Fibroblast of lung (primary cell): ENCODE results near the gene DCP1B. TPM values are rescaled to one million over a fixed set of nuclear protein-coding genes. Genes with fewer than 3 reads are reported as not detected.

Experiments used
- DNase-seq, 2 donors: peaks; one replicate each; pipeline versions ENCODE4 v3.0.0 to v3.0.0-alpha.2; 2010; ENCODE audit warnings: low read depth in 2 of 2
- H2AFZ ChIP-seq: 2 replicates; pipeline ENCODE4 v1.5.1; 2012; ENCODE audit warnings: low read length, control low read depth, inconsistent platforms
- H3K27ac ChIP-seq: 2 replicates; pipeline ENCODE4 v1.5.1; 2011; ENCODE audit warnings: low read length, control low read depth; ENCODE audit not compliant: insufficient read depth
- H3K27me3 ChIP-seq: 2 replicates; pipeline ENCODE4 v1.5.1; 2011; ENCODE audit warnings: mild to moderate bottlenecking, low read length; ENCODE audit not compliant: control insufficient read depth, insufficient read depth
- H3K36me3 ChIP-seq: 2 replicates; pipeline ENCODE4 v1.5.1; 2011; ENCODE audit warnings: low read length; ENCODE audit not compliant: control insufficient read depth, insufficient read depth
- H3K4me1 ChIP-seq: 2 replicates; pipeline ENCODE4 v1.5.1; 2011; ENCODE audit warnings: low read length; ENCODE audit not compliant: control insufficient read depth, insufficient read depth; ENCODE audit errors: extremely low read depth
- H3K4me2 ChIP-seq: 2 replicates; pipeline ENCODE4 v1.5.1; 2011; ENCODE audit warnings: low read length, control low read depth; ENCODE audit not compliant: insufficient read depth; ENCODE audit errors: extremely low read depth
- H3K4me3 ChIP-seq, 4 experiments: fragments of 200-600 bp in 1 of 4; sonication (generic) in 1 of 4; replicated peaks in 1 of 4; 2 replicates each; pipeline ENCODE4 v1.5.1; 2011 to 2016; ENCODE audit warnings: low read length in 4 of 4, low read depth in 3 of 4, mild to moderate bottlenecking in 3 of 4, control low read depth in 2 of 4, inconsistent platforms in 1 of 4, mixed read lengths in 1 of 4; ENCODE audit not compliant: insufficient read depth in 1 of 4; ENCODE audit errors: control extremely low read depth in 1 of 4
- H3K79me2 ChIP-seq: 2 replicates; pipeline ENCODE4 v1.5.1; 2012; ENCODE audit warnings: mild to moderate bottlenecking, low read length, inconsistent platforms; ENCODE audit not compliant: control insufficient read depth, insufficient read depth
- H3K9ac ChIP-seq: 2 replicates; pipeline ENCODE4 v1.5.1; 2011; ENCODE audit warnings: mild to moderate bottlenecking, low read length, control low read depth; ENCODE audit not compliant: insufficient read depth
- H3K9me3 ChIP-seq: 2 replicates; pipeline ENCODE4 v1.5.1; 2012; ENCODE audit warnings: low read depth, low read length; ENCODE audit not compliant: control insufficient read depth, insufficient read depth
- H4K20me1 ChIP-seq: 2 replicates; pipeline ENCODE4 v1.5.1; 2011; ENCODE audit warnings: low read length; ENCODE audit not compliant: control insufficient read depth, insufficient read depth; ENCODE audit errors: extremely low read depth
- CTCF ChIP-seq, 2 donors: IDR thresholded peaks in 1 of 2; conservative IDR thresholded peaks in 1 of 2; 1 replicate in 1 of 2; 2 replicates in 1 of 2; pipeline ENCODE4 v1.5.1; 2011 to 2012; ENCODE audit warnings: low read length in 2 of 2, control low read depth in 1 of 2, inconsistent platforms in 1 of 2, low read depth in 1 of 2, mild to moderate bottlenecking in 1 of 2
- EZH2 ChIP-seq: IDR thresholded peaks from 2 replicates; pipeline ENCODE4 v1.5.1; 2012; ENCODE audit warnings: low read length, control low read depth, mild to moderate bottlenecking; ENCODE audit errors: missing control alignments
- polyA plus RNA-seq, 2 donors: library from polyadenylated mRNA; depleted of rRNA in 1 of 2; stranded (reverse) in 1 of 2; unstranded in 1 of 2; fragments of >200 nt; gene quantifications; 2 replicates each; pipeline ENCODE4 v1.2.1, GENCODE V29; 2011 to 2012; ENCODE audit warnings: missing spikeins in 1 of 2
- total RNA-seq: library from RNA; depleted of rRNA; stranded (reverse); fragments of >200 nt; gene quantifications from 2 replicates; pipeline ENCODE4 v1.2.1, GENCODE V29; 2014

The DCP1B gene
- total and polyA plus RNA-seq, 2 donors (not counting 1 experiment from before 2014, with no cell fraction given), result 10.4 to 19.4 TPM

GRCh38 chr12:2046957-2047356 lies 42.7 kb upstream of the DCP1B start:
- H3K79me2 ChIP-seq, result no peaks in the 10 kb centered on the region
- H3K27ac ChIP-seq, result no peak overlapping the region
- H3K4me2 ChIP-seq, result no peak overlapping the region
- H3K4me3 ChIP-seq, result no peak overlapping the region
- peaks cover 4% of the 10 kb centered on the region for H3K4me1 ChIP-seq
- H2AFZ ChIP-seq, result no peak overlapping the region
- no peak overlapping the region for H3K9ac ChIP-seq
- no peaks in the 10 kb centered on the region for H3K36me3 ChIP-seq
- no peaks in the 10 kb centered on the region for H3K9me3 ChIP-seq
- no peak for DNase-seq
- peaks cover 21% of the 10 kb centered on the region for H3K27me3 ChIP-seq
- H4K20me1 ChIP-seq, result no peaks in the 10 kb centered on the region
- no peak for TF ChIP-seq EZH2
- TF ChIP-seq CTCF (conservative IDR thresholded peaks at IDR 0.05 in 1 of 2, IDR thresholded peaks at IDR 0.05 in 1 of 2; ENCODE audit: low read depth in 1 of 2, low read length in 2 of 2), result no peak

GRCh38 chr12:2044165-2044564 lies 39.9 kb upstream of the DCP1B start:
- Histone ChIP-seq H4K20me1 (no peaks in the 10 kb centered on the region), H2AFZ (no peak overlapping the region), H3K9me3 (no peaks in the 10 kb centered on the region), H3K9ac (no peak overlapping the region), H3K79me2 (no peaks in the 10 kb centered on the region), H3K27me3 (peaks cover 19% of the 10 kb centered on the region), H3K4me3 (no peak overlapping the region), H3K4me2 (no peak overlapping the region), H3K27ac (no peak overlapping the region), H3K4me1 (no peaks in the 10 kb centered on the region), H3K36me3 (no peaks in the 10 kb centered on the region)
- no peak for DNase-seq
- TF ChIP-seq CTCF (conservative IDR thresholded peaks at IDR 0.05 in 1 of 2, IDR thresholded peaks at IDR 0.05 in 1 of 2; ENCODE audit: low read depth in 1 of 2, low read length in 2 of 2), result no peak
- no peak for TF ChIP-seq EZH2

GRCh38 chr12:2043054-2043453 lies 38.8 kb upstream of the DCP1B start:
- H3K27me3 ChIP-seq, result peaks cover 15% of the 10 kb centered on the region
- no peak overlapping the region for H3K4me3 ChIP-seq
- H2AFZ ChIP-seq, result no peak overlapping the region
- no peaks in the 10 kb centered on the region for H3K79me2 ChIP-seq
- H4K20me1 ChIP-seq, result no peaks in the 10 kb centered on the region
- H3K4me2 ChIP-seq, result no peak overlapping the region
- no peak overlapping the region for H3K27ac ChIP-seq
- H3K9me3 ChIP-seq, result no peaks in the 10 kb centered on the region
- H3K4me1 ChIP-seq, result no peaks in the 10 kb centered on the region
- no peak overlapping the region for H3K9ac ChIP-seq
- no peak for TF ChIP-seq CTCF (conservative IDR thresholded peaks at IDR 0.05 in 1 of 2, IDR thresholded peaks at IDR 0.05 in 1 of 2; ENCODE audit: low read depth in 1 of 2, low read length in 2 of 2)
- no peak for TF ChIP-seq EZH2
- no peak for DNase-seq
- H3K36me3 ChIP-seq, result no peaks in the 10 kb centered on the region
